Sciatic nerve (tissue), 1 donor: ENCODE measurements around the gene CCNJ. TPM values are rescaled to one million over a fixed set of nuclear protein-coding genes. Genes with fewer than 3 reads are reported as not detected.

Source experiments
- microRNA-seq: library from miRNA; unstranded; fragments of <30 nt; microRNA quantifications from one replicate; pipeline ENCODE4 v1.2.0, GENCODE V29; 2020
- total RNA-seq: library from RNA; stranded (reverse); fragmentation: NEBNext Ultra II Directional; extraction: Animal tissue kit (Norgen Biotek cat#: 25700); gene quantifications from one replicate; pipeline ENCODE4 v1.2.1, GENCODE V29; 2021
- donor health status: DM: no; HTN: no; CAD: no.

CCNJ gene
- total RNA-seq, 1 donor from 2014 or later: 5.1 TPM

Small RNAs within 50 kb of the gene (microRNA-seq; reads per million reads assigned to microRNA genes)
- gene MIR3157: 22.1 reads per million, percentile 33 among the genes with 10 or more reads in this experiment

Other genes with a start within 250 kb of the CCNJ start
- 3.1 TPM for gene CC2D2B, start 135.6 kb upstream of the CCNJ start, total RNA-seq
- gene ZNF518A, start 86.7 kb downstream of the CCNJ start, total RNA-seq: 33.4 TPM
- gene BLNK, start 228.0 kb downstream of the CCNJ start, total RNA-seq: 13.1 TPM